Mucosa of stomach (tissue), 1 donor: Measurements from ENCODE around the gene LRRTM3.

ENCODE experiments used
- H3K27me3 ChIP-seq: one replicate; pipeline ENCODE4 v1.7.0; 2013; ENCODE audit warnings: mild to moderate bottlenecking, low read length; ENCODE audit not compliant: control insufficient read depth, insufficient read depth
- H3K36me3 ChIP-seq: one replicate; pipeline ENCODE4 v1.7.0; 2013; ENCODE audit warnings: low read length; ENCODE audit not compliant: control insufficient read depth, insufficient read depth
- H3K4me1 ChIP-seq: one replicate; pipeline ENCODE4 v1.7.0; 2013; ENCODE audit warnings: mild to moderate bottlenecking, low read length; ENCODE audit not compliant: control insufficient read depth, insufficient read depth
- H3K4me3 ChIP-seq: one replicate; pipeline ENCODE4 v1.7.0; 2013; ENCODE audit warnings: low read length
- H3K9ac ChIP-seq: one replicate; pipeline ENCODE4 v1.7.0; 2013; ENCODE audit warnings: mild to moderate bottlenecking, low read length, moderate library complexity
- H3K9me3 ChIP-seq: one replicate; pipeline ENCODE4 v1.7.0; 2013; ENCODE audit warnings: mild to moderate bottlenecking, low read length, moderate library complexity; ENCODE audit not compliant: control insufficient read depth
- donor health status: Pancreatic carcinoma.

The LRRTM3 gene

DNA sequence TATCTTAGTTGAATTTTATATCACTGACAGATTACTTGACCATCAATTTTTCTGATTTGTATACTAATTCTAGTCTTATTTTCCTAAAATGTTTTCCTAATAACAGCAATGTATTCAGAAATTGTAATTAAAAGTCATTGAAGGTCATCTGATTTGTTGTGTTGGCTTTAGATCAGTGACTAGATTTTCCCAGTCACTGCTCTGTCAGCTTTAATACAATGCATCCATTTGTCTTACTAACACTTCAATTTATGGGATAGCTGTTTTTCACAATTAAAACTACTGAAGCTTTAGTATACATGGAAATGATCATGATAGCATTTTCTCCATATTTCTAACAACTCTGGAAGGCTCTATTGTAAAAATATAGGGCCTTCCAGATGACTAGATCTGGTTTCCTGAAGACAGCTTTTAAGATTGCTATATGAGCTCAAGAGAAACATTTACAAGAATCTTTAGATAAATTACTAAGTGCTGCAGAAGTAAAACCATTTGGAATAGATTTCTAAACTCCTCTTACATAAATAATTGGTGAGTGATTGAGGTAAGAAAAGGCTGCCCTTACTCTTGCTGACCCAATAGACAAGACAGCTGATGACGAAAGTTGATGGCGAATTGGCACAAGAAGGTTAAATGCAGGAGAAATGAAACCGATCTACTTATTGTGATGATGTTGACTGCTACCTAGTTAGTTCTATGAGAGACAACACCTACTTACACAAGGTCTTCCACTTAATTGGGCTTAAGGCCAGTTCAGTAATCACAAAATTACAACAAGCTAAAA lies 74.1 kb downstream of the LRRTM3 start:
- Histone ChIP-seq H3K27me3 (no peaks in the 10 kb centered on the region), H3K4me3 (no peak overlapping the region), H3K36me3 (no peaks in the 10 kb centered on the region), H3K9me3 (no peaks in the 10 kb centered on the region), H3K4me1 (no peaks in the 10 kb centered on the region), H3K9ac (no peak overlapping the region)

DNA sequence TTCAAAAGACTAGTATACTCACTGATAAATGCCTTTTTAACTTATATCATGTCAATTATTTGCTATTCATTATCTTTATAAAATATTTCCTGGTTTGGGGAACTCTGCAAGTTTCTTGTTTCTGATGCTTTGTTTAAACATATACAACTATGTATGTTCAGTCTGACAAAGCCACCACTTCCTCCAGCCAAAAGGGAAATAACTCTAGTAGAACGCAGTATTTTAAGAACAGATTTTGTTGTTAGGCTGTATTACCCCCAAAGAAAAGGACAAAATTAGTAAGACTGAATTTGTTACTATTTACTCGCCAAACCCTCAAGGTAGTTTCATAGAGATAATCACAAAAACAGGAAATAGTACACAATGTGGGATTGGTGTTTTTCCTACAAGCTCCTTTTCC lies 78.9 kb downstream of the LRRTM3 start:
- Histone ChIP-seq H3K27me3 (no peaks in the 10 kb centered on the region), H3K4me1 (no peaks in the 10 kb centered on the region), H3K9me3 (no peaks in the 10 kb centered on the region), H3K36me3 (no peaks in the 10 kb centered on the region), H3K9ac (no peak overlapping the region), H3K4me3 (no peak overlapping the region)

DNA sequence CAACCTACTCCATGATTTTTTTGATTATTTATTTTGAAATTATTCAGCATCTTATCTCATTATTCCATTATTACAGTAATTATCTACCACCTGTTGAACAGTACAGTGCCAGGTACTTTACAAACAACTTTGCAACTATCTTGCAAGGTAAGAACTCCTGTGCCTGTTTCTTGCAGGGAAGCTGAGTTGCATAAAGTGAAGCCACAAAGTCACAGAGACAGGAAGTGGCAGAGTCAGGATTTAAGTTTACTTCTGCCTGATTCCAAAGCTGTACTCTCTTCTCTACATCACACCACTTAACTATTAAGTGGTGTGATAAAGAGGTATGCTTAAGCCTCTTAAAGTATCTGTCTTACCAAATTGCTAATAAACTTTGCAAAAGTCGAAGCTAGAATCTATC lies 80.1 kb downstream of the LRRTM3 start:
- Histone ChIP-seq H3K4me1 (no peaks in the 10 kb centered on the region), H3K9me3 (no peaks in the 10 kb centered on the region), H3K27me3 (no peaks in the 10 kb centered on the region), H3K36me3 (no peaks in the 10 kb centered on the region), H3K9ac (no peak overlapping the region), H3K4me3 (no peak overlapping the region)

DNA sequence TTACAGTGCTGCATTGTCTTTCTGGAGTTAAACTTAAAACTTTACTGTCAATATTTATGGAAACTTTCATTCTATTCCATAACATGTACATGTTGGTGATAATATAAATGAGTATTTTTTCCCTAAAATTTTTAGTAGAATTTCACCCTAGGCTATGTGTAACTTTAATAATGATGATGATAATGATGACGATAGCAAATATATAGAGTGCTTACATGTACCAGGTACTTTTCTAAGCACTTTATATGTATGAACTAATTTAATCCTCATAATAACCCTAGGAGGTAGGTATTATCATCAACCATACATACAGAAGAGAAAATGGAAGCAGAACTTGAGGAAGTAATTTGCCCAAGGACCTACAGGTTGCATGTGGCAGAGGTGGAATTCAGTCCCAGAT lies 85.6 kb downstream of the LRRTM3 start:
- Histone ChIP-seq H3K36me3 (no peaks in the 10 kb centered on the region), H3K4me3 (no peak overlapping the region), H3K9ac (no peak overlapping the region), H3K9me3 (no peaks in the 10 kb centered on the region), H3K4me1 (no peaks in the 10 kb centered on the region), H3K27me3 (no peaks in the 10 kb centered on the region)

DNA sequence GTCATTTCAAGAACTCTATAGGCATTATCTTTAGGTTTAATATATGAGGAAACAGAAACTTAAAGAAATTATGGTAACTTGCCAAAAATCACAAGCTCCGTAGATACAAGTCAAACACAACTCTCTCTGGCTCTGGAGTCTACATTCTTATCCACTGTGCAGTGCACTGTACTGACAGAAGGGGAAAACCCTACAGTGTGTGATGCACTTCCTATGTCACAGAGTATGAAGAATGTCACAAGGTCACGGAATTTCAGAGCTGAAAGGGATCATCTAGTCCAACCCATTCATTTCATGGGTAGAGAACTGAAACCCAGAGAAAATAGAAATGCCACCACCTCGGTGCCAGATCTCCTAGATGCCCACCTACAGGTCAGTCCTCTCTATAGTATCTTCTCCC lies 86.1 kb downstream of the LRRTM3 start:
- no peaks in the 10 kb centered on the region for H3K9me3 ChIP-seq
- H3K36me3 ChIP-seq = no peaks in the 10 kb centered on the region
- H3K9ac ChIP-seq = no peak overlapping the region
- H3K4me1 ChIP-seq = no peaks in the 10 kb centered on the region
- H3K4me3 ChIP-seq = no peak overlapping the region
- H3K27me3 ChIP-seq = no peaks in the 10 kb centered on the region

DNA sequence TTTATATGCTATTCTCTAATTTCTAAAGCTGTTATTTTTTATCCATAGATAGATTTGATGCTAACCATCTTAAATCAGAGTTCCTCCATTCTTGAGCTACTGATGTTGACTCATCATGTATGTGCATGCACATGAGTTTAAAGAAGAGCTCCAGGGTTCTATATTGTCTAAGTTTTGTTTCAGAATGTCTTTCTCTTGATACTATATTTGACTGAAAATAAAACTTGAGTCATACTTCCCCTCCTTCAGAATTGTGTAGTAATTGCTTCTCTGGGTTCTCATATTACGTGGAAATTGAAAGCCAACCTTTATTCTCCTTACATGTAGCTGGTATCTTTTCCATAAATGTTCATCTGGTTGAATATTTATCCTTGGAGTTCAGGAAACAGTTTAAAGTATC lies 89.4 kb downstream of the LRRTM3 start:
- Histone ChIP-seq H3K27me3 (no peaks in the 10 kb centered on the region), H3K9me3 (no peaks in the 10 kb centered on the region), H3K4me1 (no peaks in the 10 kb centered on the region), H3K4me3 (no peak overlapping the region), H3K9ac (no peak overlapping the region), H3K36me3 (no peaks in the 10 kb centered on the region)

DNA sequence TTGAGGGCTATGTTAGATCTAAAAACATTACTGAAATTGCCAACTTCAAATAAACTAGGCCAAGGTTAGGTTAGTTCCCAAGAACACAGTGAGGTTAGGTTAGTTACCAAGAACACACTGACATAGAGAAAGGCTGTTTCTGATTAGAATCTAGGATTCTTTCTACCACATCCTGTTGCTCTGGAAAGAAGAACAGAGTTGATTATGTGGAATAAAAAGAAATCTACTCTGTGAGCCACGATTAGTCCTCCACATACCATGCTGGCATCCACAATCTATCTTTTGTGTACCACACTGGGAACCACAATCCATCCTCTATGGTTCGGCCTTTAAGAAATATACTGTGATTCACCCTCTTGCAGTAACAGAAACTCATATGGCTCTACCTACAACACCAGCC lies 91.4 kb downstream of the LRRTM3 start:
- Histone ChIP-seq H3K9me3 (no peaks in the 10 kb centered on the region), H3K27me3 (no peaks in the 10 kb centered on the region), H3K9ac (no peak overlapping the region), H3K4me3 (no peak overlapping the region), H3K4me1 (no peaks in the 10 kb centered on the region), H3K36me3 (no peaks in the 10 kb centered on the region)

DNA sequence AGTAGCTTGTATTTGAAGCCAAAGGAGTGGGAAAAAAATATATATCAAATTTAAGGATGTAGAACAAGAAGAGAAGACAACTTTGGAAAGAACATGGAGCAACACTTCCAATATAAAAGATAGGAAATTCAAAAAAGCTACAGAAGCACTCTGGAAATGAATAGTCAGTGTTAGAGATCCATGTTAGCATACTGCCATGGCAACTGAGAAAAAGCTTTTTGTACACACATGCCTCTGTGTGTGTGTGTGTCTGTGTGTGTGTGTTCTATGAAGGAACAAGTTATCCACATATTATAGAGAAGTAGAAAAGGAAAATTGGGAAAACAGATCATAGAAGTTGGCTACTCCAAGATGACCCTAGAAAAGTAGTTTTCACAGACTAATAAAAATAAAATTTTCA lies 96.3 kb downstream of the LRRTM3 start:
- Histone ChIP-seq H3K4me3 (no peak overlapping the region), H3K36me3 (no peaks in the 10 kb centered on the region), H3K4me1 (no peaks in the 10 kb centered on the region), H3K9me3 (no peaks in the 10 kb centered on the region), H3K9ac (no peak overlapping the region), H3K27me3 (no peaks in the 10 kb centered on the region)

DNA sequence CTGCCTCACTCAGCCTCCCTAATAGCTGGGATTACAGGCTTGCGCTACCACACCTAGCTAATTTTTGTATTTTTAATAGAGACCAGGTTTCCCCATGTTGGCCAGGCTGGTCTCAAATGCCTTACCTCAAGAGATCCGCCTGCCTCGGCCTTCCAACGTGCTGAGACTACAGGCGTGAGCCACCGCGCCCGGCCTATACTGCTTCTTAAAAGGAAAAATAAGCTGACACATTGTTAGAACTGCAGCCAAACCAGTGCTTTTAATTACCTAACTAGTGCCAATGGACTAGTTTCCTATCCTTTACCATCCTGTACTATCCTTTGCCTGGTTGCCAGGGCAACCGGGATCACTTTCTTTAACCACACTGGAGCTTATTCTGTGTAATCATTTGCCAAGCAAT lies 108.0 kb downstream of the LRRTM3 start:
- H3K4me3 ChIP-seq = no peak overlapping the region
- H3K9ac ChIP-seq = no peak overlapping the region
- H3K4me1 ChIP-seq = no peaks in the 10 kb centered on the region
- no peaks in the 10 kb centered on the region for H3K36me3 ChIP-seq
- H3K9me3 ChIP-seq = no peaks in the 10 kb centered on the region
- no peaks in the 10 kb centered on the region for H3K27me3 ChIP-seq

DNA sequence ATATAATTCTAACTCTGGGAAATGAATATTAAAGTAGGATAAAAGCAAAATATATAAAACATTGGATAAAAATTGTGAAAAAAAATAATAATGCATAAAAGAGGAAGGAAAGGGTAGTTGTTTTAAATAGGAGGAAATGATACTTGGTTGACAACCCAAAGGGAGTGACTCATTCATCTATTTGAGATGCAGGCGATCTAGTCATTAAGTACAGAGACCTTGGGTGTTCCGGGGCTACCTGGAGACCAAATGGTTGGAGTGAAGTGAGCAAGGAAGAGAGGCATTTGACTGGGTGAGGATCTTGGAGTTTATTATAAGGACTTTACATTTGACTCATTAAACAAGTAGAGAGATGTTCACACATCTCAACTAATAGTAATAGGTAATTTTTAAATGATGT lies 111.0 kb downstream of the LRRTM3 start:
- Histone ChIP-seq H3K4me3 (no peak overlapping the region), H3K9me3 (no peaks in the 10 kb centered on the region), H3K4me1 (no peaks in the 10 kb centered on the region), H3K36me3 (no peaks in the 10 kb centered on the region), H3K9ac (no peak overlapping the region), H3K27me3 (no peaks in the 10 kb centered on the region)

DNA sequence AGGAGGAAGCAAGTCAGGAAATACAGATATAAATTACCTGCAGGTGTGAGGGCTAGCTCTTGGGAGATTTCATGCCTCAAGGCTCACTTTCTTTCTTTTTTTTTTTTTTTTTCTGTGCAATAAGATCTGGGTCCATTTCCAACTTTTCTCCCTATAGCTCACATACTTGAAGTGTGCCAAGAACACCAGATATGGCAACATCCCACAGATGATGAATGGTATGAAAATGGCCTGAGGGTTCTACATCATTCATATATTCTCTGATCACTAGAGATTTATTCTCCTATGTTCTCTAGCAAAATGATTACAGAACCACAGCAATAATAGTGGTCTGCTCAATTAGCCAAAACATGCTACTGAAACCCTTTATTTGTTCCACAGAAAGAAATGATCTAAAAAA lies 117.2 kb downstream of the LRRTM3 start:
- H3K9ac ChIP-seq = no peak overlapping the region

DNA sequence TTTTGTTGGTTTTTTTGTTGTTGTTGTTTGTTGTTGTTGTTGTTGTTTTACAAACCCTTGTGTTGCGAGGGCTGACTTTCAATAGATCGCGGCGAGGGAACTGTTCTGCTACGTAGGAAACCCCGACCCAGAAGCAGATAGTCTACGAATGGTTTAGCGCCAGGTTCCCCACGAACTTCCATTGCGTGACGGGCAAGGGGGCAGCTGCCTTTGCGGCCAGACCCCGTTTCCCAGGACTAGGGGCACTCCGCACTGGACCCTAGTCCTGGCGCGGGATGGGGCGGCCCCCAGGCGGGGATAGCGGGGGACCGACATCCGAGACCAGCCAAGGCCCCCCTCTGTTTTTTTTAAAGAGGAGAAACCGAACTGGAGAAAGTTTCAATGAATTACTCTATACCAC lies 119.6 kb downstream of the LRRTM3 start:
- no peaks in the 10 kb centered on the region for H3K36me3 ChIP-seq
- H3K4me3 ChIP-seq = no peak overlapping the region
- no peaks in the 10 kb centered on the region for H3K27me3 ChIP-seq
- no peaks in the 10 kb centered on the region for H3K4me1 ChIP-seq
- no peaks in the 10 kb centered on the region for H3K9me3 ChIP-seq
- H3K9ac ChIP-seq = no peak overlapping the region

More for the DNA sequence above, 117.2 kb downstream of the LRRTM3 start:
- Histone ChIP-seq H3K9me3 (no peaks in the 10 kb centered on the region), H3K27me3 (no peaks in the 10 kb centered on the region), H3K4me1 (no peaks in the 10 kb centered on the region), H3K36me3 (no peaks in the 10 kb centered on the region), H3K4me3 (no peak overlapping the region)

DNA sequence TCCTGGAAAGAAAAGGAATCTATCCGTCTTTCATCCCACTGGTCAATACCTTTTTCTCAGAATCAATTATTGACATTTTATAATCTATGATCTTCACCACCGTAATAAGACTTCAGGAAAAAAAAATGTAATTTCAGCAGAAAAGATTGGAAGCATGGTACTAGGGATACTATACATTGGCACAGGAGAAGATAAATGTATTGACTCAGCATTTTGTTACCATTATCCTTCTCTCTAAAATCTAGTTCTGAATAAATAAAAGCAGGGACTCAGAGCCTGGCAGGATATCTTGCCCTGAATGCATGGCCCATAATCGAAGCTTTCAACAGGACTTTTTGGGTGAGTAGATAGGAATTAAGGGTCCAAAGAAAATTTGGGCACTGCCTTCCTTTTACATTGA lies 120.7 kb downstream of the LRRTM3 start:
- Histone ChIP-seq H3K4me1 (no peaks in the 10 kb centered on the region), H3K27me3 (no peaks in the 10 kb centered on the region), H3K36me3 (no peaks in the 10 kb centered on the region), H3K9me3 (no peaks in the 10 kb centered on the region), H3K4me3 (no peak overlapping the region), H3K9ac (no peak overlapping the region)
